DND-41 (cell line): ENCODE measurements around the gene MRPL49.

Source experiments
- ATAC-seq: fragments of 200-7000 bp; cut with Tn5 transposase; 3 replicates; pipeline ENCODE4 v1.9.1; 2021; ENCODE audit warnings: low read depth; ENCODE audit not compliant: insufficient read depth
- DNase-seq: peaks from one replicate; pipeline ENCODE4 v3.0.0-alpha.2; 2020
- H2AFZ ChIP-seq: 2 replicates; pipeline ENCODE4 v1.6.0; 2012; ENCODE audit warnings: low read depth, low read length
- H3K27ac ChIP-seq: 2 replicates; pipeline ENCODE4 v1.5.1; 2012; ENCODE audit warnings: low read length, inconsistent platforms
- H3K27me3 ChIP-seq: fragments of 200-600 bp; sonication (generic); 2 replicates; pipeline ENCODE4 v1.6.0; 2012; ENCODE audit warnings: low read length, mild to moderate bottlenecking, inconsistent platforms; ENCODE audit not compliant: insufficient read depth, poor library complexity
- H3K36me3 ChIP-seq: 2 replicates; pipeline ENCODE4 v1.5.1; 2012; ENCODE audit warnings: low read length, inconsistent platforms; ENCODE audit not compliant: insufficient read depth
- H3K4me1 ChIP-seq: 2 replicates; pipeline ENCODE4 v1.5.1; 2012; ENCODE audit warnings: mild to moderate bottlenecking, low read length; ENCODE audit not compliant: insufficient read depth
- H3K4me2 ChIP-seq: 2 replicates; pipeline ENCODE4 v1.6.0; 2012; ENCODE audit warnings: mild to moderate bottlenecking, moderate library complexity, low read length, inconsistent platforms; ENCODE audit not compliant: insufficient read depth
- H3K4me3 ChIP-seq, 2 experiments: fragments of 200-600 bp in 1 of 2; shearing (Covaris generic) in 1 of 2; 2 replicates each; pipeline ENCODE4 v1.5.1; 2012 to 2016; ENCODE audit warnings: inconsistent platforms in 2 of 2, low read length in 2 of 2, mild to moderate bottlenecking in 2 of 2, low read depth in 1 of 2, moderate library complexity in 1 of 2
- H3K79me2 ChIP-seq: 2 replicates; pipeline ENCODE4 v1.6.0; 2012; ENCODE audit warnings: low read length, inconsistent platforms; ENCODE audit not compliant: insufficient read depth
- H3K9ac ChIP-seq: 2 replicates; pipeline ENCODE4 v1.6.0; 2012; ENCODE audit warnings: low read depth, mild to moderate bottlenecking, inconsistent platforms, low read length, moderate library complexity
- H3K9me3 ChIP-seq: 2 replicates; pipeline ENCODE4 v1.5.1; 2012; ENCODE audit warnings: low read length, moderate library complexity, mild to moderate bottlenecking, inconsistent platforms; ENCODE audit not compliant: insufficient read depth, severe bottlenecking
- H4K20me1 ChIP-seq: 2 replicates; pipeline ENCODE4 v1.6.0; 2012; ENCODE audit warnings: low read length; ENCODE audit not compliant: insufficient read depth
- CTCF ChIP-seq: IDR thresholded peaks from 2 replicates; pipeline ENCODE4 v1.5.1; 2012; ENCODE audit warnings: borderline replicate concordance, low read length, moderate library complexity, mild to moderate bottlenecking; ENCODE audit not compliant: poor library complexity, severe bottlenecking; ENCODE audit errors: extremely low read depth
- EZH2 ChIP-seq: IDR thresholded peaks from 3 replicates; pipeline ENCODE4 v1.6.1; 2012; ENCODE audit warnings: borderline replicate concordance, low read depth, mild to moderate bottlenecking, moderate library complexity, low read length, inconsistent platforms; ENCODE audit not compliant: severe bottlenecking

MRPL49 gene

GRCh38 chr11:65136515-65137096 is 14.5 kb downstream of the MRPL49 start:
- H3K4me3 ChIP-seq: no peak overlapping the region
- H2AFZ ChIP-seq: no peak overlapping the region
- peaks cover 26% of the 10 kb centered on the region for H3K79me2 ChIP-seq
- H3K9me3 ChIP-seq: no peaks in the 10 kb centered on the region
- H3K27me3 ChIP-seq: peaks cover 5% of the 10 kb centered on the region
- no peak for DNase-seq
- no peak overlapping the region for H3K9ac ChIP-seq
- no peak overlapping the region; the same call in 1 of the 2 replicates for H3K4me2 ChIP-seq
- peaks cover 17% of the 10 kb centered on the region for H4K20me1 ChIP-seq
- TF ChIP-seq EZH2 (no peak), CTCF (no peak)
- H3K36me3 ChIP-seq: peaks cover 15% of the 10 kb centered on the region
- no peak overlapping the region for H3K27ac ChIP-seq
- H3K4me1 ChIP-seq: peaks cover 29% of the 10 kb centered on the region
- ATAC-seq: no peak

GRCh38 chr11:65141896-65142494 is 19.9 kb downstream of the MRPL49 start:
- H3K4me2 ChIP-seq: no peak overlapping the region
- no peak for TF ChIP-seq EZH2
- TF ChIP-seq CTCF: no peak
- no peak overlapping the region for H3K27ac ChIP-seq

GRCh38 chr11:65147352-65148075 is 25.4 kb downstream of the MRPL49 start:
- Histone ChIP-seq H3K4me3 (no peak overlapping the region), H3K27me3 (peaks cover 3% of the 10 kb centered on the region), H3K36me3 (no peaks in the 10 kb centered on the region), H4K20me1 (no peaks in the 10 kb centered on the region), H3K79me2 (no peaks in the 10 kb centered on the region), H3K4me1 (no peaks in the 10 kb centered on the region), H2AFZ (no peak overlapping the region), H3K27ac (no peak overlapping the region), H3K9me3 (peaks cover 7% of the 10 kb centered on the region), H3K9ac (no peak overlapping the region), H3K4me2 (no peak overlapping the region)
- ATAC-seq (no peak), DNase-seq (no peak)
- TF ChIP-seq CTCF (no peak), EZH2 (no peak)

More at GRCh38 chr11:65141896-65142494, 19.9 kb downstream of the MRPL49 start:
- H3K79me2 ChIP-seq: no peaks in the 10 kb centered on the region
- no peak overlapping the region for H3K4me3 ChIP-seq
- DNase-seq (no peak), ATAC-seq (no peak)
- H3K9ac ChIP-seq: no peak overlapping the region
- no peaks in the 10 kb centered on the region for H4K20me1 ChIP-seq
- H3K36me3 ChIP-seq: no peaks in the 10 kb centered on the region
- peaks cover 5% of the 10 kb centered on the region for H3K27me3 ChIP-seq
- H3K4me1 ChIP-seq: no peaks in the 10 kb centered on the region
- H2AFZ ChIP-seq: no peak overlapping the region
- peaks cover 4% of the 10 kb centered on the region for H3K9me3 ChIP-seq
